IMR-90 (cell line): ENCODE data around the gene CLASP1. TPM values are rescaled to one million over a fixed set of nuclear protein-coding genes. Genes with fewer than 3 reads are reported as not detected.

Experiments
- ATAC-seq: fragments of 200-7000 bp; cut with Tn5 transposase; 2 replicates; pipeline ENCODE4 v1.9.1; 2020; ENCODE audit warnings: low read depth, mild to moderate bottlenecking, moderate library complexity
- BruUV-seq: library from RNA; stranded (reverse); fragments of 400-500 nt; replicated peaks from 2 replicates; lab custom pipeline; 2021; lab: Mats Ljungman, UMichigan
- CTCF ChIA-PET: fragments of 300-600 bp; formaldehyde crosslinking; extraction: SDS; loops from one replicate; lab custom pipeline; 2021; ENCODE audit warnings: antibody characterized with exemption; lab: Yijun Ruan, JAX
- POLR2A ChIA-PET: fragments of 300-600 bp; sonication (Branson Sonifier 250); formaldehyde crosslinking; loops from one replicate; lab custom pipeline; 2022; ENCODE audit warnings: antibody characterized with exemption; ENCODE audit not compliant: unreplicated experiment; lab: Charles Lee
- DNase-seq: peaks from one replicate; pipeline ENCODE4 v3.0.0; 2013
- H2AFZ ChIP-seq: replicated peaks from 2 replicates; pipeline ENCODE3; 2013; ENCODE audit warnings: low read length, mild to moderate bottlenecking; ENCODE audit not compliant: poor library complexity
- H2AK5ac ChIP-seq: 2 replicates; pipeline ENCODE4 v1.6.1; 2013; ENCODE audit warnings: low read depth, low read length, inconsistent platforms
- H2AK9ac ChIP-seq: replicated peaks from 2 replicates; pipeline ENCODE3; 2013; ENCODE audit warnings: mild to moderate bottlenecking, low read depth, low read length, moderate library complexity; ENCODE audit not compliant: poor library complexity
- H2BK120ac ChIP-seq: 2 replicates; pipeline ENCODE4 v1.6.1; 2013; ENCODE audit warnings: low read depth, low read length, inconsistent platforms
- H2BK15ac ChIP-seq: 3 replicates; pipeline ENCODE4 v1.6.1; 2013; ENCODE audit warnings: low read depth, low read length, inconsistent platforms
- H2BK20ac ChIP-seq: 2 replicates; pipeline ENCODE4 v1.6.1; 2013; ENCODE audit warnings: low read depth, mild to moderate bottlenecking, inconsistent platforms, low read length, moderate library complexity
- H2BK5ac ChIP-seq: 2 replicates; pipeline ENCODE4 v1.6.1; 2013; ENCODE audit warnings: mild to moderate bottlenecking, low read depth, low read length, inconsistent platforms; ENCODE audit not compliant: poor library complexity, severe bottlenecking
- H3K14ac ChIP-seq: replicated peaks from 2 replicates; pipeline ENCODE4 v1.6.1; 2013; ENCODE audit warnings: low read depth, low read length, inconsistent platforms
- H3K18ac ChIP-seq: 2 replicates; pipeline ENCODE4 v1.6.1; 2013; ENCODE audit warnings: low read depth, low read length, control low read depth
- H3K23ac ChIP-seq: 2 replicates; pipeline ENCODE4 v1.6.1; 2013; ENCODE audit warnings: low read depth, low read length, inconsistent platforms
- H3K27ac ChIP-seq: 2 replicates; pipeline ENCODE4 v1.5.1; 2013; ENCODE audit warnings: mild to moderate bottlenecking, control low read depth, low read length; ENCODE audit not compliant: insufficient read depth
- H3K27me3 ChIP-seq: 2 replicates; pipeline ENCODE4 v1.6.1; 2013; ENCODE audit warnings: low read length; ENCODE audit not compliant: control insufficient read depth, insufficient read depth
- H3K36me3 ChIP-seq: 2 replicates; pipeline ENCODE4 v1.6.1; 2013; ENCODE audit warnings: low read length, mixed read lengths; ENCODE audit not compliant: control insufficient read depth, insufficient read depth
- H3K4ac ChIP-seq: 2 replicates; pipeline ENCODE4 v1.6.1; 2013; ENCODE audit warnings: low read depth, low read length, inconsistent platforms
- H3K4me1 ChIP-seq: 2 replicates; pipeline ENCODE4 v1.6.1; 2013; ENCODE audit warnings: low read length, mixed read lengths; ENCODE audit not compliant: control insufficient read depth, insufficient read depth
- H3K4me2 ChIP-seq: 2 replicates; pipeline ENCODE4 v1.6.1; 2013; ENCODE audit warnings: low read depth, mild to moderate bottlenecking, control low read depth, low read length, moderate library complexity
- H3K4me3 ChIP-seq: 2 replicates; pipeline ENCODE4 v1.5.1; 2013; ENCODE audit warnings: low read depth, mild to moderate bottlenecking, control low read depth, low read length, moderate library complexity; ENCODE audit not compliant: insufficient read depth
- H3K56ac ChIP-seq: 2 replicates; pipeline ENCODE4 v1.6.1; 2013; ENCODE audit warnings: low read length, inconsistent platforms; ENCODE audit not compliant: insufficient read depth; ENCODE audit errors: extremely low read depth
- H3K79me1 ChIP-seq, 2 experiments: 2 replicates each; pipeline ENCODE4 v1.6.1; 2013; ENCODE audit warnings: low read length in 2 of 2, inconsistent platforms in 1 of 2, low read depth in 1 of 2
- H3K9ac ChIP-seq: 2 replicates; pipeline ENCODE4 v1.6.1; 2013; ENCODE audit warnings: low read depth, low read length, control low read depth
- H3K9me1 ChIP-seq: 2 replicates; pipeline ENCODE4 v1.6.1; 2013; ENCODE audit warnings: low read length, inconsistent platforms; ENCODE audit not compliant: insufficient read depth
- H3K9me3 ChIP-seq: 2 replicates; pipeline ENCODE4 v1.6.1; 2013; ENCODE audit warnings: low read length; ENCODE audit not compliant: control insufficient read depth, insufficient read depth
- H4K20me1 ChIP-seq: 2 replicates; pipeline ENCODE4 v1.6.1; 2013; ENCODE audit warnings: low read length, inconsistent platforms; ENCODE audit not compliant: insufficient read depth
- H4K5ac ChIP-seq: 2 replicates; pipeline ENCODE4 v1.6.1; 2013; ENCODE audit warnings: mild to moderate bottlenecking, low read depth, low read length, control low read depth
- H4K8ac ChIP-seq, 2 experiments: 2 replicates each; pipeline ENCODE4 v1.6.1; 2013; ENCODE audit warnings: low read depth in 2 of 2, low read length in 2 of 2, control low read depth in 1 of 2, inconsistent platforms in 1 of 2
- H4K91ac ChIP-seq: 2 replicates; pipeline ENCODE4 v1.6.1; 2013; ENCODE audit warnings: low read depth, low read length, inconsistent platforms; ENCODE audit not compliant: insufficient read depth
- BHLHE40 ChIP-seq: fragments of 150-350 bp; IDR thresholded peaks from 2 replicates; pipeline ENCODE4 v1.6.1; 2016; ENCODE audit warnings: mild to moderate bottlenecking, low read depth, low read length
- CEBPB ChIP-seq: IDR thresholded peaks from 2 replicates; pipeline ENCODE4 v1.6.1; 2012; ENCODE audit warnings: low read depth, low read length, improper control_type of control experiment
- CHD1 ChIP-seq: IDR thresholded peaks from 2 replicates; pipeline ENCODE4 v1.6.1; 2012; ENCODE audit warnings: low read depth, low read length, improper control_type of control experiment
- FOS ChIP-seq: fragments of 150-350 bp; IDR thresholded peaks from 2 replicates; pipeline ENCODE4 v1.6.1; 2016; ENCODE audit warnings: low read depth, low read length
- MAFK ChIP-seq: IDR thresholded peaks from 2 replicates; pipeline ENCODE4 v1.6.1; 2012; ENCODE audit warnings: low read depth, low read length, improper control_type of control experiment
- MAZ ChIP-seq: IDR thresholded peaks from 2 replicates; pipeline ENCODE4 v1.6.1; 2012; ENCODE audit warnings: low read depth, mild to moderate bottlenecking, low read length, improper control_type of control experiment, moderate library complexity, borderline replicate concordance
- MXI1 ChIP-seq: IDR thresholded peaks from 2 replicates; pipeline ENCODE4 v1.6.1; 2012; ENCODE audit warnings: low read depth, mild to moderate bottlenecking, low read length, moderate library complexity, borderline replicate concordance
- NFE2L2 ChIP-seq: fragments of 150-350 bp; IDR thresholded peaks from 2 replicates; pipeline ENCODE4 v1.6.1; 2016; ENCODE audit warnings: low read depth, mild to moderate bottlenecking, low read length
- POLR2A ChIP-seq: IDR thresholded peaks from 2 replicates; pipeline ENCODE4 v1.6.1; 2012; ENCODE audit warnings: mild to moderate bottlenecking, low read depth, low read length
- RAD21 ChIP-seq: IDR thresholded peaks from 2 replicates; pipeline ENCODE4 v1.6.1; 2012; ENCODE audit warnings: low read length, improper control_type of control experiment
- RCOR1 ChIP-seq: IDR thresholded peaks from 2 replicates; pipeline ENCODE4 v1.6.1; 2012; ENCODE audit warnings: mild to moderate bottlenecking, low read length, improper control_type of control experiment; ENCODE audit not compliant: insufficient replicate concordance
- RFX5 ChIP-seq: IDR thresholded peaks from 2 replicates; pipeline ENCODE4 v1.8.0; 2012; ENCODE audit warnings: low read depth, mild to moderate bottlenecking, low read length, moderate library complexity
- SMC3 ChIP-seq: fragments of 150-350 bp; IDR thresholded peaks from 2 replicates; pipeline ENCODE4 v1.6.1; 2016; ENCODE audit warnings: low read depth, mild to moderate bottlenecking, antibody characterized with exemption, low read length, moderate library complexity
- WGBS, 2 experiments: methylation state at CpG; one replicate each; pipeline versions ENCODE4 v1.1.5 to v1.1.7; 2013; ENCODE audit warnings: missing lambda C conversion rate in 2 of 2; ENCODE audit not compliant: insufficient read length in 1 of 2; ENCODE audit errors: extremely low coverage in 2 of 2; 5-methylcytosine and 5-hydroxymethylcytosine counted together
- dilution Hi-C: fragments of 300-500 bp; cut with HindIII; formaldehyde crosslinking; loops from one replicate; pipeline ENCODE4 v1.14.3; 2018; ENCODE audit warnings: low sequenced_read_pairs; ENCODE audit not compliant: unreplicated experiment
- in situ Hi-C: fragments of 300-500 bp; cut with MboI; formaldehyde crosslinking; loops from 3 replicates; pipeline ENCODE4 v1.14.3; 2019; ENCODE audit warnings: low sequenced_read_pairs, inconsistent platforms, mixed read lengths
- intact Hi-C: fragments of 100-400 bp; cut with micrococcal nuclease; formaldehyde crosslinking; loops from 2 replicates; pipeline ENCODE4 v1.10.0; 2022
- polyA plus RNA-seq, 3 experiments: library from polyadenylated mRNA; depleted of rRNA; stranded (reverse); fragments of >200 nt; gene quantifications; 2 replicates each; pipeline ENCODE4 v1.2.3, GENCODE V29; 2012; ENCODE audit warnings: low replicate concordance in 1 of 3
- total RNA-seq: library from RNA; depleted of rRNA; stranded (reverse); fragments of >200 nt; gene quantifications from 2 replicates; pipeline ENCODE4 v1.2.3, GENCODE V29; 2012
- TF ChIP-seq, protein P1 (sequence below): conservative IDR thresholded peaks from 2 replicates; pipeline ENCODE4 v1.5.1; 2012; ENCODE audit warnings: mild to moderate bottlenecking, low read depth, low read length, improper control_type of control experiment
- TF ChIP-seq, protein P2 (sequence below): fragments of 150-350 bp; IDR thresholded peaks from 2 replicates; pipeline ENCODE4 v1.6.1; 2017; ENCODE audit warnings: mild to moderate bottlenecking, antibody characterized with exemption, low read length, low read depth
- TF ChIP-seq, protein P3 (sequence below): fragments of 150-350 bp; IDR thresholded peaks from 2 replicates; pipeline ENCODE4 v1.6.1; 2016; ENCODE audit warnings: low read depth, mild to moderate bottlenecking, low read length, moderate library complexity, borderline replicate concordance

The CLASP1 gene
- total and polyA plus RNA-seq, 2 of the 4 experiments (the other 2 are of a cell fraction) = 12.3 to 33.7 TPM

DNA sequence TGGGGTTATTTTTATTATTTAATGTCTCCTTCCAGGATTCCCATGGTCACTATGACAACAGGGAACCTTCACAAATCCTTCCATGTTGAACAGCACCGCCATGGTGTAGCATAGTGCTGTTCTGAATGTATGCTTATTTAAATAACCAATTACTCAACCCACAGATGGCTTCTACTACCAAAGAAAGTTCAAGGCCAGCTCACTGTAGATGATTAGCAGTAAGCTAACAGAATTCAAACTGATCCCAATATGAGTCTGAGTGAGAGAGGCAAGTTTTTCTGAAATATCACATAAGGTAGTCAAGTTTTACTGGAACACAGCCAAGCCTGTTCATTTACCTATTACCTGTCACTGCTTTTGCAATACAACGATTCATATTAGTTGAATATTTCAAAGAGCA, 51.2 kb downstream of the CLASP1 start:
- intact Hi-C loops = loop anchor here (5.0 kb wide), 3 partner anchors 49 to 119 kb away; partner anchors contain the start of genes CLASP1 and RNU4ATAC
- H3K23ac ChIP-seq = no peak overlapping the region

More for the DNA sequence above, 51.2 kb downstream of the CLASP1 start:
- no peaks in the 10 kb centered on the region for H3K9me3 ChIP-seq
- ChIA-PET POLR2A (no interaction called here), CTCF (interaction anchor here (1.3 kb wide), 1 partner anchor 14 kb away, joined by 3 read pairs; no protein-coding TSS in a partner anchor)
- H3K18ac ChIP-seq = no peak overlapping the region
- no peak overlapping the region for H3K4me2 ChIP-seq
- ATAC-seq (no peak), DNase-seq (no peak)
- no peak for TF ChIP-seq SMC3
- TF ChIP-seq MAZ = no peak
- TF ChIP-seq RFX5 = no peak
- no peak for TF ChIP-seq MAFK
- TF ChIP-seq CEBPB = no peak
- TF ChIP-seq, protein P1, sequence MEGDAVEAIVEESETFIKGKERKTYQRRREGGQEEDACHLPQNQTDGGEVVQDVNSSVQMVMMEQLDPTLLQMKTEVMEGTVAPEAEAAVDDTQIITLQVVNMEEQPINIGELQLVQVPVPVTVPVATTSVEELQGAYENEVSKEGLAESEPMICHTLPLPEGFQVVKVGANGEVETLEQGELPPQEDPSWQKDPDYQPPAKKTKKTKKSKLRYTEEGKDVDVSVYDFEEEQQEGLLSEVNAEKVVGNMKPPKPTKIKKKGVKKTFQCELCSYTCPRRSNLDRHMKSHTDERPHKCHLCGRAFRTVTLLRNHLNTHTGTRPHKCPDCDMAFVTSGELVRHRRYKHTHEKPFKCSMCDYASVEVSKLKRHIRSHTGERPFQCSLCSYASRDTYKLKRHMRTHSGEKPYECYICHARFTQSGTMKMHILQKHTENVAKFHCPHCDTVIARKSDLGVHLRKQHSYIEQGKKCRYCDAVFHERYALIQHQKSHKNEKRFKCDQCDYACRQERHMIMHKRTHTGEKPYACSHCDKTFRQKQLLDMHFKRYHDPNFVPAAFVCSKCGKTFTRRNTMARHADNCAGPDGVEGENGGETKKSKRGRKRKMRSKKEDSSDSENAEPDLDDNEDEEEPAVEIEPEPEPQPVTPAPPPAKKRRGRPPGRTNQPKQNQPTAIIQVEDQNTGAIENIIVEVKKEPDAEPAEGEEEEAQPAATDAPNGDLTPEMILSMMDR = no peak
- TF ChIP-seq, protein P2, sequence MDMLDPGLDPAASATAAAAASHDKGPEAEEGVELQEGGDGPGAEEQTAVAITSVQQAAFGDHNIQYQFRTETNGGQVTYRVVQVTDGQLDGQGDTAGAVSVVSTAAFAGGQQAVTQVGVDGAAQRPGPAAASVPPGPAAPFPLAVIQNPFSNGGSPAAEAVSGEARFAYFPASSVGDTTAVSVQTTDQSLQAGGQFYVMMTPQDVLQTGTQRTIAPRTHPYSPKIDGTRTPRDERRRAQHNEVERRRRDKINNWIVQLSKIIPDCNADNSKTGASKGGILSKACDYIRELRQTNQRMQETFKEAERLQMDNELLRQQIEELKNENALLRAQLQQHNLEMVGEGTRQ = no peak
- no peak for TF ChIP-seq NFE2L2
- TF ChIP-seq BHLHE40 = no peak
- no peak for TF ChIP-seq CHD1
- TF ChIP-seq MXI1 = no peak
- no peak for TF ChIP-seq RCOR1
- no peak for TF ChIP-seq FOS
- TF ChIP-seq, protein P3, sequence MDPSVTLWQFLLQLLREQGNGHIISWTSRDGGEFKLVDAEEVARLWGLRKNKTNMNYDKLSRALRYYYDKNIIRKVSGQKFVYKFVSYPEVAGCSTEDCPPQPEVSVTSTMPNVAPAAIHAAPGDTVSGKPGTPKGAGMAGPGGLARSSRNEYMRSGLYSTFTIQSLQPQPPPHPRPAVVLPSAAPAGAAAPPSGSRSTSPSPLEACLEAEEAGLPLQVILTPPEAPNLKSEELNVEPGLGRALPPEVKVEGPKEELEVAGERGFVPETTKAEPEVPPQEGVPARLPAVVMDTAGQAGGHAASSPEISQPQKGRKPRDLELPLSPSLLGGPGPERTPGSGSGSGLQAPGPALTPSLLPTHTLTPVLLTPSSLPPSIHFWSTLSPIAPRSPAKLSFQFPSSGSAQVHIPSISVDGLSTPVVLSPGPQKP = no peak
- no peak for TF ChIP-seq POLR2A
- TF ChIP-seq RAD21 = no peak
- H3K9me1 ChIP-seq = peaks cover 8% of the 10 kb centered on the region; the same call in 1 of the 2 replicates
- H3K9ac ChIP-seq = no peak overlapping the region
- no CpG with 5 or more reads among the region's 2 CpGs for WGBS, 2 experiments
- in situ Hi-C loops (no loop called here), dilution Hi-C loops (no loop called here)
- H3K36me3 ChIP-seq = peaks cover 2% of the 10 kb centered on the region; the same call in 1 of the 2 replicates
- no peak overlapping the region for H2AK5ac ChIP-seq
- H3K4ac ChIP-seq = no peak overlapping the region
- H3K79me1 ChIP-seq = peaks cover 24 to 51% of the 10 kb centered on the region in 2 experiments
- no peak overlapping the region for H2BK20ac ChIP-seq
- no peak overlapping the region for H2BK15ac ChIP-seq
- no peak overlapping the region for H2BK120ac ChIP-seq
- H3K4me3 ChIP-seq = no peak overlapping the region
- no peak overlapping the region for H2AFZ ChIP-seq
- no peak overlapping the region for H3K56ac ChIP-seq
- no peak overlapping the region for H2AK9ac ChIP-seq
- H3K27me3 ChIP-seq = no peaks in the 10 kb centered on the region
- BruUV-seq = no TSS peak
- H4K91ac ChIP-seq = no peak overlapping the region
- no peak overlapping the region for H4K5ac ChIP-seq
- peaks cover 7% of the 10 kb centered on the region for H3K4me1 ChIP-seq
- H3K14ac ChIP-seq = no peak overlapping the region
- no peak overlapping the region for H3K27ac ChIP-seq
- no peak overlapping the region for H4K8ac ChIP-seq
- peaks cover 19% of the 10 kb centered on the region; the same call in 1 of the 2 replicates for H4K20me1 ChIP-seq
- H2BK5ac ChIP-seq = no peak overlapping the region
